Tibial nerve (tissue), 4 donors: ENCODE data around the gene KLHL24.

Experiments used
- CTCF ChIP-seq, 5 experiments: fragments of 200-600 bp in 3 of 5; fragments of 450-650 bp in 2 of 5; sonication (generic) in 3 of 5; IDR thresholded peaks; one replicate each; pipeline ENCODE4 v1.5.1; 2016 to 2019; ENCODE audit warnings: antibody characterized with exemption in 5 of 5, mild to moderate bottlenecking in 3 of 5, moderate library complexity in 2 of 5
- EP300 ChIP-seq, 2 donors: sonication (generic); formaldehyde crosslinking; IDR thresholded peaks; one replicate each; pipeline ENCODE4 v1.6.1; 2017; ENCODE audit warnings: antibody characterized with exemption in 2 of 2, mild to moderate bottlenecking in 1 of 2
- POLR2A ChIP-seq, 2 donors: fragments of 450-650 bp; IDR thresholded peaks; one replicate each; pipeline ENCODE4 v1.6.1; 2017; ENCODE audit warnings: antibody characterized with exemption in 2 of 2, mild to moderate bottlenecking in 2 of 2, moderate library complexity in 2 of 2

DNA sequence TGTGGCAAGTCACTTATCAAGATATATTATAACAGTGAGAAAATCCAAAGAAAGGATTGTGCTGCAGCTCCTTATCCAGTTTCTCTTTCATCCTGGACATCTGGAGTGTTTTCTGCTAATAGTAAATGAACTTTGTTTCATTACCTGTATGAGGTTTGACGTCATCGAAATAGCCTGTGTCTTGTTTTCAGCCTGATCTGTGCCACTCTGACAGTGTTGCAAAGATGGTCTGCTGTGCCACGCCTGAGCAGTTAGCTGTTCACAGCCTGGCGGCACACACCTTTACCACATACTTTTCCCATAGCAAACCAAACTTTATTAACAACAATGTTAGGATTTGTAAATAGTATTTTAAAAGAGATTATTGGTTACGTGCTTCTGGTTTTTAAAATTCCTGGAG lies 96.2 kb downstream of the KLHL24 start:
- TF ChIP-seq CTCF (IDR thresholded peaks at IDR 0.05) (no peak), EP300 (IDR thresholded peaks at IDR 0.05) (no peak), POLR2A (IDR thresholded peaks at IDR 0.05) (no peak)
